NCI-H226 (cell line): Measurements from ENCODE around the gene STXBP5L.
"Not testable (repeated sequence)": the region's sequence is repeated elsewhere in the genome, so short reads cannot be mapped to it uniquely, and the experiment has no call there.

ENCODE experiments used
- DNase-seq: peaks from one replicate; pipeline ENCODE4 v3.0.0-alpha.2; 2015

STXBP5L gene

DNA sequence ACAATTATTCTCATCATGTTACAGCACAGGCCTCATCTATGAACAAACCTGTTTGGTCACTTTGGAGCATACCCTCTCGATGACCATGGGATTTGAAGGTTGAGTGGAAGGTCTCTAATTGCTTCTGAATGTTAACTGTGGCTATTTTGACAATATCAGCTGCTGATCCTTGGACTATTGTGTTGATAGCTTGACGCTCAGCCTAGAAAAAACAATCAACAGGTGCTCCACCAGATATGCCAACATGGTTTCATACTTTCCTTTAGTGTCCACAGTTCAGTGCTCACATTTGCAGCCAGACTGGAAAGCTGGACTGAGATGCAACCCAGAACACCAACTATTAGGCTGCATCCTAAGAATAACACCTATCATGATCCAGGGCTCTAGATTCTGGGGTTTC, 528.1 kb downstream of the STXBP5L start:
- no peak for DNase-seq

DNA sequence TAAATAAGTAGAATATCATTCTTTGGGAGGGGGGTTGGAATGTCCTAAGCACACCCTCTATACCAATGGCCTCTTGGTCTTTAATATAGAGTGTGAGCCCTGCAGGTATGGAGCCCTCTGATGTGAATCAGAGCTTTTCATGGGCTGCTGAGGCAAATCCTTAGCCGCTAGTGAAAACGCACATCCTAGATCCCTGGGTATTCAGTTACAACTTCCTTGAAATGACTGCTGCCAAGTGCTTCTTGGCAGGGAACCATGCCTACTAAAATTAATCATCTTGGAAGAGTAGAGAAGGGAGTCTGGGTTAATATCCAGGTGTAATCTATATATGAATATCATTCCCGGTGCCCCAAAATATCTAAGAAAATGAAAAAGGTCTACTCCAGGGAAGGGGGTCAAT, 528.6 kb downstream of the STXBP5L start:
- DNase-seq = peak; percentile 20

DNA sequence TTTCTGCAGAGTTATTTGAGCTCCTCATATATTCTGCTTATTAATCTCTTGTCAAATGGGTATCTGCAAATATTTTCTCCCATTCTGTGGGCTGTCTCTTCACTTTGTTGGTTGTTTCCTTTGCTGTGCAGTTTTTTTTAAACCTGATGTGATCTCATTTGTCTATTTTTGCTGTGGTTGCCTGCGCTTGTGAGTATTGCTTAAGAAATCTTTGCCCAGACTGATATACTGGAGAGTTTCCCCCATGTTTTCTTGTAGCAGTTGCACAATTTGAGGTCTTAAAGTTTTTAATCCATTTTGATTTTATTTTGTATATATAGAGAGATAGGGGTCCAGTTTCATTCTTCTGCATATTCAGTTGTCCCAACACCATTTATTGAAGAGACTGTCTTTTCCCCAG, 535.5 kb downstream of the STXBP5L start:
- no peak for DNase-seq

DNA sequence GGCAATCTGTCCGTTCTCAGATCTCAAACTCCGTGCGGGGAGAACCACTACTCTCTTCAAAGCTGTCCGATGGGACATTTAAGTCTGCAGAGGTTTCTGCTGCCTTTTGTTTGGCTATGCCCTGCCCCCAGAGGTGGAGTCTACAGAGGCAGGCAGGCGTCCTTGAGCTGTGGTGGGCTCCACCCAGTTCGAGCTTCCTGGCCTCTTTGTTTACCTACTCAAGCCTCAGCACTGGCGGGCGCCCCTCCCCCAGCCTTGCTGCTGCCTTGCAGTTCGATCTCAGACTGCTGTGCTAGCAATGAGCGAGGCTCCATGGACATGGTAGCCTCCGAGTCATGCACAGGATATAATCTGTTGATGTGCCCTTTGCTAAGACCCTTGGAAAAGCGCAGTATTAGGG, 543.7 kb downstream of the STXBP5L start:
- DNase-seq = not testable (repeated sequence)

DNA sequence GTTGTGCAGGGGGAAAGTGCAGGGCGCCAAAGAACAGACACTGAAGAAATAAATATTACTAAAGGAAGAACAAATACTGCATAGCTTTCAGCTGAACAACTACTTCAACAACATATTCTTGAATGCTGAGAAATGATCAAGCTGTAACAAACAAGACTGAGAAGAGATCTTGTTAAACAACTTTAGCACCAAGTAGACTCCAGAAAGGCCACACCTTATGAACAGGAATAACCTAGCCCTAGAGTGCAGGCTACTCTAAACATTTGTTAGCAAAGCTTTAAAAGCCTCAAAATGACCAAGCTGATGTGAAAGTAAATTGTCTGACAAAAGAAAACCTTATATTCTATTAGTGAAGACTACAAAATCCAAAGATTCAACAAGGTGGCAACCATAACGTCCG, 554.6 kb downstream of the STXBP5L start:
- DNase-seq = no peak

DNA sequence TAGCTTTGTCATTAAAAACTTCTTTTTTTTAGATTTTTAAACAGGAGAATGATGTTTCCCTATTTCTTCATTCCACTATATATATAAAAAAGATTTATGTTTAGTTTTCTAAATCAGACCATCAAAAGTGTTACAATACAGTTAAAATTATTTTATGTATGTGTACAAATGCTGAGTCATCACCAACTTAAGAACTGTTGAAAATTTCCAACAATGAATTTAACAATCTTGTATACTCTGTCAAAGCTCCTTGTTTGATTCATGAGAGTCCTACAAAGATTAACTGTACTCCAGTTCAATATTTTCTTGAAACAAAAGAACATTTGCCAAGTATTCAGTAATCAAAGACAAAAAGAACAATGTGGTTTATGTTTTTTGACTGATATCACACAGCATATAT, 555.7 kb downstream of the STXBP5L start:
- DNase-seq = no peak

DNA sequence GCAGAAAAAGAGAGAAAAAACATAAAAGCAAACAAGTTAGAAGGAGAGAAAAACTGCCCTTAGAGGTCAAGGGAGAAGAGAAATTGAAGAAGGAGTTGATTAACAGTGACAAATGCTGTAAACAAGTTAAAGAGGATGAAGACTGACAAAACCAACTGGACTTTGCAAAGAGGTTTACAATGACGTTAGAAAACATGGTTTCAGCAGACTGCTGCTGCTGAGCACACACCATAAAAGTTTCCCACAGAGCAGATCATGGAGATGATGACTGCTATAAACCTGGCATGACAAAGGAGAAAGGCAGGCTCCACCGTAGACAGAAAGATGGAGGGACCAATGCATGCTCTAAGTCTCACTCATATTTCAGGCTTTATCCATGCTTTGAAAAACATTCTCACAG, 559.1 kb downstream of the STXBP5L start:
- DNase-seq = no peak

DNA sequence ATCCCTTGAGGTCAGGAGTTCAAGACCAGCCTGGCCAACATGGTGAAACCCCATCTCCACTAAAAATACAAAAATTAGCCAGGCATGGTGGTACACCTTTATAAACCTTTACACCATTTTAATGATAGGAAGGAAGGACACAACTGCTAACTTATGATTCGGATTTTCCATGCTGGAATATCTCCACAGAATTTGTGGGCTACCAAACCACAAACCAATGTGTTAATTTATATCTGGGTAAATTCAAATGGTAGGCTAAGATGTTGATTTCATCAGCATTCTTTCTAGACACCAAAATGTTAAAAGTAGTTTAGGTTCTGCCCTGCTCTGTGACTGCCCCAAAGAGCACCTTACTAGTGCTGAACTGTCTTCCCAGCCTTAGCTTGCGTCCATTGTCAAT, 565.0 kb downstream of the STXBP5L start:
- no peak for DNase-seq
